Measurements from ENCODE around the gene VGLL3.

DNA sequence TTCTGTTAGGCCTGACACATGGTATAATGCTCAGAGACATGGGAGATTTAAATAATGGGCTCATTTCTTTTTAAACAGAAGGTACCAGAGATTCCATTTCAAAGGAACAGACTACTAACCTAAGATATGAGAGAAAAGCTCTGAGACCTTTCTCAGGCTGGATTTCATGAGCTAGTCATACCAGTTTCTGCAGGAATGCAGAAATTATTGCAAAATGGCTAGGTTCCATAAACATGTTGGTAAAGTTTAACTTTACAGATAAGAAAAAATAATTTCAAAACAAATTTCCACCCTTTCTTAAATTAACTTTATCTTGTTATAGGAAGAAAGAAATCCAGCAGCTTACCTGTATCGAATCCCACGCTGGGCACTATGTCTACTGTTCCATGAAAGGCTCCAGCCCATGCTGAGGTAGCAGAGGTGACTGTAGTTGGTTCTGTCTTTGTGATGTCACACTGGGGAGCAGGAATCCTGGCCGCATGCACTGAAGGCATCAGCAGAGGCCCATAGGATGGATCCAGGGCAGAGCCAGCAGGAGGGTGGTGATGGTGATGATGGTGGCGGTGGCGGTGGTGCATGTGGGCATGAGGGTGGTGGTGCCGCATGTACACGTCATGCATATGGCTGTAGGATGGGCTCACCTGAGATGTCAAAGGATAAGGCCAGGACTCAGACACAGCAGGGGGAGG lies 22.6 kb downstream of the VGLL3 start:
- TF ChIP-seq CTCF (IDR thresholded peaks at IDR 0.05; ENCODE audit: poor library complexity, severe bottlenecking) (no peak), EZH2 (IDR thresholded peaks at IDR 0.05; ENCODE audit: borderline replicate concordance, insufficient read depth, low read length, poor library complexity, severe bottlenecking) (no peak), SMC3 (conservative IDR thresholded peaks at IDR 0.05; ENCODE audit: poor library complexity) (no peak), POLR2AphosphoS5 (IDR thresholded peaks at IDR 0.05) (no peak), EP300 (conservative IDR thresholded peaks at IDR 0.05; ENCODE audit: poor library complexity, severe bottlenecking) (no peak)
